Fibroblast of pulmonary artery (primary cell): ENCODE data around the gene KIF26B.
"Not testable (repeated sequence)": the region's sequence is repeated elsewhere in the genome, so short reads cannot be mapped to it uniquely, and the experiment has no call there.

Experiments used
- DNase-seq: peaks from one replicate; pipeline ENCODE4 v3.0.0-alpha.2; 2010; ENCODE audit warnings: low read depth
- H3K4me3 ChIP-seq: replicated peaks from 2 replicates; pipeline ENCODE4 v1.5.1; 2011; ENCODE audit warnings: low read depth, mild to moderate bottlenecking, control low read depth, low read length, moderate library complexity
- TF ChIP-seq, protein P1 (sequence below): IDR thresholded peaks from 2 replicates; pipeline ENCODE4 v1.5.1; 2011; ENCODE audit warnings: mild to moderate bottlenecking, control low read depth, low read length, inconsistent platforms; ENCODE audit errors: missing control alignments

KIF26B gene

DNA sequence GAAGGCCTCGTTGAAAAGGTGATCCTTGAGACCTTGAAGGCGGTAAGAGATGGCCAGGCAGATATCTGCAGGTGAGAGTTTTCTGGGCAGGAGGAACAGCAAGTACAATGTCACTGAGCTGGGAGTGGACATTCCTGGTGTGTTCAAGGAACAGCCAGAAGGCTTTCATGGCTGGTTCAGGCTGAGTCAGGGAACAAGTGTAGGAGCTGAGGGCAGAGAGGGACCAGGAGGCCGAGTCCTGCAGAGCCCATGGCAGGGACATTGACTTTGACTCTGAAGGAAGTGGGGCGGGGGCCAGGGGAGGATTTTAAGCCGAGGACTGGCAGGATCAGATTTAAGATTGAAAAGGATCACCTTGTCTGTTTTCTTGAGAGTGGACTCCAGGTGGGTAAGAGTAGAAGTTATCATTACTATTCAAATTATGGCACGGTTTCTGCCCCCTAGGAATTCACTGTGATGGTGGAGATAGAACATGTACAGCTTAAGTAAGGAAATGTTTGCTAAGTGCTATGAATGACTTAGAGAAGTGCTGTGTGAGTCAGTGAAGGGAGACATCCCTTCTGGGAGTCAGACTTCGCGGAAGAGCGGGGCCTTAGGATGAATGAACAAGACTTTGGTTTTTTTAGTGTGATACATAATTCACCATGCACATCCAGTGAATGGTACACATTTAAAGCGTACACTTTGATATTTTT, 202.3 kb downstream of the KIF26B start:
- no peak for DNase-seq
- TF ChIP-seq, protein P1, sequence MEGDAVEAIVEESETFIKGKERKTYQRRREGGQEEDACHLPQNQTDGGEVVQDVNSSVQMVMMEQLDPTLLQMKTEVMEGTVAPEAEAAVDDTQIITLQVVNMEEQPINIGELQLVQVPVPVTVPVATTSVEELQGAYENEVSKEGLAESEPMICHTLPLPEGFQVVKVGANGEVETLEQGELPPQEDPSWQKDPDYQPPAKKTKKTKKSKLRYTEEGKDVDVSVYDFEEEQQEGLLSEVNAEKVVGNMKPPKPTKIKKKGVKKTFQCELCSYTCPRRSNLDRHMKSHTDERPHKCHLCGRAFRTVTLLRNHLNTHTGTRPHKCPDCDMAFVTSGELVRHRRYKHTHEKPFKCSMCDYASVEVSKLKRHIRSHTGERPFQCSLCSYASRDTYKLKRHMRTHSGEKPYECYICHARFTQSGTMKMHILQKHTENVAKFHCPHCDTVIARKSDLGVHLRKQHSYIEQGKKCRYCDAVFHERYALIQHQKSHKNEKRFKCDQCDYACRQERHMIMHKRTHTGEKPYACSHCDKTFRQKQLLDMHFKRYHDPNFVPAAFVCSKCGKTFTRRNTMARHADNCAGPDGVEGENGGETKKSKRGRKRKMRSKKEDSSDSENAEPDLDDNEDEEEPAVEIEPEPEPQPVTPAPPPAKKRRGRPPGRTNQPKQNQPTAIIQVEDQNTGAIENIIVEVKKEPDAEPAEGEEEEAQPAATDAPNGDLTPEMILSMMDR = no peak
- H3K4me3 ChIP-seq = no peak overlapping the region

DNA sequence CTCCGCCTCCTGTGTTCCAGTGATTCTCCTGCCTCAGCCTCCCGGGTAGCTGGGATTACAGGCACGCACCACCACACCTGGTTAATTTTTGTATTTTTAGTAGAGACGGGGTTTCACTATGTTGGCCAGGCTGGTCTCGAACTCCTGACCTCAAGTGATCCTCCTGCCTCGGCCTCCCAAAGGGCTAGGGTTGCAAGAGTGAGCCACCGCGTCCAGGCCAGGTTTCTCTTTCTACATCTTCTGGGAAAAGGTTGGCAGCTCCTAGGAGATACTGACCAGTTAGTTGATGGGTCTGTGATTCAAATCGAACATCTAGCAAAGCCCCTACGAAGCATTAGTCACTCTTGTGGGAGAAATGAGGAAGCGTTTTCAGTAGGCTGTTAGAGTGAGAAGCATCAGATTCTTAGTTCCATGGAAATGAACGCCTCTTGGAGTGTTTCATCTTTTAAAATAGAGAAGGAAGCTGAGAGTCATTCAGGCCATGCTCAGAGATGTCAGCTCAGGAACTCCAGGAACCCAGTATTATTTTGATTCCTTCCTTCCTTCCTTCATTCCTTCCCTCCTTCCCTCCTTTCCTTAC, 204.4 kb downstream of the KIF26B start:
- not testable (repeated sequence) for DNase-seq, H3K4me3 ChIP-seq

DNA sequence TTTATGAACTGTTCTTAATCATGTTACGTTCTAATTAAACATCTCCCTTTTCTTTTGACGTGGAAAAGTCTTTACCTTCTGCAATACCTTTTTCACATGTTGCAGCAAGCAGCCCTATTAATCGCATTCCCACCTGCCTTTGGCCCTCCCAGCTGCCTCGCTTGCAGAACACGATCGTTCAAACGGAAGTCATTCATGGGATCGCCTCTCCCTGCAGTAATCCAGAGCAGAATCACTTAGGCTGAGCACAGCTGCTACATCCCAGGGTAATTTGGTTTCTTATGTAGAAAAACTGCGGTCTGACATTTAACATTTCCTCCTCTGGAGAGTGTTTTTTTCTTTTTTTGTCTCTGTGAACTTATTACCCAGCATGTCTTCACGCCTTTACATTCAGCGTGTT, 206.3 kb downstream of the KIF26B start:
- no peak overlapping the region for H3K4me3 ChIP-seq
- TF ChIP-seq, protein P1 = no peak
- no peak for DNase-seq

- TF ChIP-seq, protein P1 = no peak
- H3K4me3 ChIP-seq = no peak overlapping the region
Observed at GRCh38 chr1:245361951-245362350, 207.2 kb downstream of the KIF26B start.

DNA sequence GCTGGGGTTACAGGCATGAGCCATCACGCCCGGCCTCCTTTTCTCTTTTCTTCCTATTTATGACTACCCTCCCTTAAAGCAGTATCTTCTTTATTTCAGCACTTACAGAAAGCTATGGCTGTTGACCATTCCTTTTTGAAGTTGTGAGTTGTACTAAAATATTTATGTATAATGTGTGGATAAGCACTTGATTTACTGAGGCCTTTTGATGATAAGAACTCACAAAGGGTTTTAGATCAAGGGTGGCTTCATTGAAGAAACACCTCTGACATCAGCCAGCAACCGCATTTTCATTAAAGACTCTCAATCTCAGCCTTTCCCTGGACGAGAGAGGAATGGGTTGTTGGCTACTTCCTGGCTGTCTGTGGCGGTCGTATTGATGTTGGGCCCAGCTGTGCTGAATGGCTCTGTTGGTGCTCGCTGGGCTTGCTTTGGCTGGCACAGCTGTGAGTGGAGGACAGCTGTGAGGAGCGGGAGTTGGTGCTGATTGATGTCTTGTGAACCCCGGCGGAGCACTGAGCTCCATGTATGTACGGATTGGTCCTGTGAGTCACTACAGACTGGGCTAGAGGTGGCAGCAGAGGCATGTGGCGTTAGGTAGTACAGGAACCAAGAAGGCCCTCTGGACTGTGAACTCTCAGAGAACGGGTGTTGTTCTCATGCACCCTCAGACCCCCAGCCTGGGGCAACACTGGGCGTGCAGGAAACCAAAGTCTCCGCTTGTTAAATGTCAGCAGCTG, 208.8 kb downstream of the KIF26B start:
- TF ChIP-seq, protein P1 = no peak
- H3K4me3 ChIP-seq = no peak overlapping the region
- DNase-seq = no peak

More at GRCh38 chr1:245361951-245362350, 207.2 kb downstream of the KIF26B start:
- no peak for DNase-seq

DNA sequence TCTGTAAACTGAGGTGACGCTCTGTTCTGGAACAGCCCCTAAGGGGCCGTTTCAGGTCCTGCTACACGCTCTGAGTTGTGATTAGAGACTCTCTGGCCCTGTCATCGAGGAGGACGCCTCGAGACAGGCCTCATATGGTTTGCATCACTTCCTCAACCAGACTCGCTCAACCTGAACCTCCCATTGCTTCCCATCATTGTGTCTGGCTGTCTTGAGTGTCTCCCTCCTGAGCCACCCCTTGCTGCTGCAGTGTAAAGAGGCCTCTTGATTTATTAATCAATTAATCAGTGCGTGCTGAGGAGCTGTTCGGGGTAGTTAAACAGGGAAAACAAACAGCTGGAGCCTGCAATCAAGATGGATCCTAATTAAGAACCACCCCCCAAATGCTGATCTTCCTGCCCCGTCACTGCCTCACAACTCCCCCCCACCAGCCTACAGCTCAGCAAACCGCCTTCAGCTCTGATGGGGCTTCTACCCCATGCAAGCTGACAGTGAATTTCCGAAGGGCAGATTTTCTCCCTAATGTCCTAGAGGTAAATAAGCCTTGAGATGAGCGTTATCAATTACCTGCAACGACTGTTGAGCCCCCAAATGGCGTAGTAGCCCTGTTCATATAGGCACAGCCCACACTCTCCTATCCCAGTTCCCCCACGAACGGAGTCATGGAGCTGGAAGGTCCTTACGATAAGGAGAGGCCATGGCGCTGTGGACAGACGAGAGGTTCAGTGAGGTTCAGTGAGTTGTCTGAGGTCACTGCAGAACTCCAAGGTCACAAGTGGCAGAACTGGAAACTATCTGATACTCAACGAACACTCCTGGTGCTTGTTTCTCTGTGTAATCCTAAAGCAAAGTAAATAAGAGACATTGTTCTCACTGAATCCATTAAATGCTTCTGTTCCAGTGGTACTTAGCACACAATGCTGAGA, 210.6 kb downstream of the KIF26B start:
- no peak overlapping the region for H3K4me3 ChIP-seq
- DNase-seq = no peak
- TF ChIP-seq, protein P1 = no peak
